Mesodermal cell (in vitro differentiated cells): ENCODE measurements around the gene NKD2. TPM values are rescaled to one million over a fixed set of nuclear protein-coding genes. Genes with fewer than 3 reads are reported as not detected.
A peak's percentile ranks its signal among the peaks of the same experiment; 100 is the strongest.

Source experiments
- H3K27ac ChIP-seq: 2 replicates; pipeline ENCODE4 v1.7.0; 2013; ENCODE audit warnings: mild to moderate bottlenecking, low read depth, low read length, moderate library complexity; ENCODE audit not compliant: severe bottlenecking
- H3K36me3 ChIP-seq: 2 replicates; pipeline ENCODE4 v1.7.1; 2013; ENCODE audit warnings: mild to moderate bottlenecking, low read length, moderate library complexity; ENCODE audit not compliant: control insufficient read depth, insufficient read depth
- H3K4me1 ChIP-seq: one replicate; pipeline ENCODE4 v1.7.1; 2013; ENCODE audit warnings: mild to moderate bottlenecking, low read length; ENCODE audit not compliant: insufficient read depth, control insufficient read depth, poor library complexity, severe bottlenecking
- H3K4me3 ChIP-seq: 2 replicates; pipeline ENCODE4 v1.7.0; 2013; ENCODE audit warnings: low read length, control low read depth, mild to moderate bottlenecking; ENCODE audit not compliant: insufficient read depth, poor library complexity, severe bottlenecking; ENCODE audit errors: extremely low read depth
- H3K9me3 ChIP-seq: 2 replicates; pipeline ENCODE4 v1.7.1; 2013; ENCODE audit warnings: mild to moderate bottlenecking, low read length, moderate library complexity; ENCODE audit not compliant: control insufficient read depth
- WGBS, 2 experiments: methylation state at CpG; one replicate each; pipeline ENCODE4 v1.1.5; 2013; ENCODE audit warnings: missing lambda C conversion rate in 2 of 2; ENCODE audit not compliant: insufficient coverage in 2 of 2; 5-methylcytosine and 5-hydroxymethylcytosine counted together
- polyA plus RNA-seq, 2 experiments: library from polyadenylated mRNA; stranded (reverse); fragments of 50-300 nt; gene quantifications; one replicate each; pipeline ENCODE4 v1.2.3, GENCODE V29; 2013

Gene NKD2, protein sequence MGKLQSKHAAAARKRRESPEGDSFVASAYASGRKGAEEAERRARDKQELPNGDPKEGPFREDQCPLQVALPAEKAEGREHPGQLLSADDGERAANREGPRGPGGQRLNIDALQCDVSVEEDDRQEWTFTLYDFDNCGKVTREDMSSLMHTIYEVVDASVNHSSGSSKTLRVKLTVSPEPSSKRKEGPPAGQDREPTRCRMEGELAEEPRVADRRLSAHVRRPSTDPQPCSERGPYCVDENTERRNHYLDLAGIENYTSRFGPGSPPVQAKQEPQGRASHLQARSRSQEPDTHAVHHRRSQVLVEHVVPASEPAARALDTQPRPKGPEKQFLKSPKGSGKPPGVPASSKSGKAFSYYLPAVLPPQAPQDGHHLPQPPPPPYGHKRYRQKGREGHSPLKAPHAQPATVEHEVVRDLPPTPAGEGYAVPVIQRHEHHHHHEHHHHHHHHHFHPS
- 8.9 TPM for polyA plus RNA-seq (2013, experiment 1 of 2)
- 6.9 TPM for polyA plus RNA-seq (2013, experiment 2 of 2)

DNA sequence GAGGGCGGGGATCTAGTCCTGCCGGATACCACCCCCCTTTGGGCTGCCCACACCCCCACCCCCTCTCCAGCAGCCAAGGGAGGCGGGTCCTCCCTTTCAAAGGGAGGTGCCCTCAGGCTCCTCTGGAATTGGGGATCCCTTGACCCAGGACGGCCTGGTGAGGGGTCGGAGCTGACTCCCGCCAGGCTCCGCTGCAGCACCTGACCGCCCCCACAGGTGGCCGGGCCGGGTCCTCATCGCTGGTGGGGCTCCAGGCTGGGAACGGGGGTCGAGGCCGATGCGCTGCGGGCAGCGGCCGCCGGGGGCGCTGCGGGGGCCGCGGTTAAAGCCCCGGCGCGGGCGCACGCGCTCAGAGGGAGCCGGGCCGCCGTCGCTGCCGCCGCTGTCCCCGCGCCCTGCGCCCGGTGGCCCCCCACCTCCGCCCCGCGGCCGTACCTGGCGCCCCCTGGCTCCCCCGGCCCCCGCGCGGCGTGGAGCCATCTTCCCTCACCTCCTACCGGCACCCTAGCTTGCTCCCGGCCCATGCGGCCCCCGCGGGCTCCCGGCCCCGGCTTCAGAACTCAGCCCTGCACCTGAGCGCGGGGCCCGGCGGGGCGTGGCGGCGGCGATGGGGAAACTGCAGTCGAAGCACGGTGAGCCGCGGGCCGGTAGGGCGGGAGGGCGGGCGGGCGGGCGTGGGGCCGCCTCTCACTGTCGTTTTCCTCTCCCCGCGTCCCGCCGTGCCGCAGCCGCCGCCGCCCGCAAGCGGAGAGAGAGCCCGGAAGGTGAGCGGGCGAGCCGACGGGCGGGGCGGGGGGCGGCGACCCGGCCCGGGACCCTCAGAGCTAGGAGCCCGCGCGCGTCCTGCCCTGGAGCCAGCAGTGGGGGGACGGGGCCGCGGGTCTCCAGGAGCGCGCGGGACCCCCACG, at the start of gene NKD2:
NKD2 (plus strand) TSS at position 352 of the 908 bp plus-strand sequence; CDS start at position 608, 256 bp downstream.
- WGBS, 2 experiments = 3 to 5% methylated on average over 47 to 51 of the region's 108 CpGs
- Histone ChIP-seq H3K36me3 (no peaks in the 10 kb centered on the region), H3K4me1 (peaks cover 3% of the 10 kb centered on the region), H3K9me3 (no peaks in the 10 kb centered on the region), H3K4me3 (peak within 1 kb of the TSS; percentile 32), H3K27ac (no peak within 1 kb of the TSS)

DNA sequence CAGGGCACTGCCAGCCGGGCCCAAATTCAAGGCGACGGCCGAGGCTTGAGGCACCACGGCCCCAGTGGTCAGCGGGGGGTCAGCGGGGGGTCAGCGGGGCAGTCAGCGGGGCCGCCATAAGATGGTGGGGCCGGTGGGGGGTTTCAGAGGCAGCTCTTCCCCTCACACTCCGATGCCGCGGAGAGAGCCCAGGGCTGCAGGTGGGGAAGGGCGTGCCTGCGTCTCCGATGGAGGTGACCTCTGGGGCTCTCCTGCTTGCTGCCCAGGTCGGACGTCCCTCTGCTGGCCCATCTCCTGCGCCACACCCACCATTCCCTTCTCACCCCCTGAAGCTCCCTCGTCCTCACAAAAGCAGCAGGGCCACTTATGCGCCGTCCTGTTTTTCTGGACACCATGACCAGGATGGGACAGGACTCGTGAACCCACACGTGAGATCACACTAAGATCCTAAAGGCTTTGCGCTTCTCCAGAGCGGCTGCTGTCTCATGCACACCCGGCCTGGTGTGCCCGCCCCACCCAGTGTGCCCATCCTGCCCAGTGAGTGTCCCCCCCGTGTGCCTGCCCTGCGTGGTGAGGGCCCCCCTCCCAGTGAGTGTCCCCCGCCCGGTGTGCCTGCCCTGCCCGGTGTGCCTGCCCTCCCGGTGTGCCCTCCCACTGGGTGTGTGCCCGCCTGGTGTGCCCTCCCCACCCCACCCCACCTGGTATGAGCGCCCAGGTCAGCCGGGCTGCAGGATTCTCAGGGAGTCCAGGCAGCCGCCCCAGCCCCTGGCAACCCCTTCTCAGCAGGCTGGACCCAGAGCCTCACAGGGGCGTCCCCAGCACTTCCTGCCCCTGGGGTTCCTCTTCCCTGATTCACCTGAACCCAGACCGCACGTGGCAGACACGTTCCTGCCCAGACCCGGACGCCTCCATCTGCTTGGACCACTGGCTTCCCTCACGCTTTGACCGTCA, 48.7 kb upstream of the NKD2 start:
- Histone ChIP-seq H3K4me3 (no peak overlapping the region), H3K4me1 (peaks cover 55% of the 10 kb centered on the region), H3K36me3 (no peaks in the 10 kb centered on the region), H3K9me3 (no peaks in the 10 kb centered on the region), H3K27ac (no peak overlapping the region)
- WGBS, 2 experiments = 92 to 97% methylated on average over 23 to 33 of the region's 47 CpGs

DNA sequence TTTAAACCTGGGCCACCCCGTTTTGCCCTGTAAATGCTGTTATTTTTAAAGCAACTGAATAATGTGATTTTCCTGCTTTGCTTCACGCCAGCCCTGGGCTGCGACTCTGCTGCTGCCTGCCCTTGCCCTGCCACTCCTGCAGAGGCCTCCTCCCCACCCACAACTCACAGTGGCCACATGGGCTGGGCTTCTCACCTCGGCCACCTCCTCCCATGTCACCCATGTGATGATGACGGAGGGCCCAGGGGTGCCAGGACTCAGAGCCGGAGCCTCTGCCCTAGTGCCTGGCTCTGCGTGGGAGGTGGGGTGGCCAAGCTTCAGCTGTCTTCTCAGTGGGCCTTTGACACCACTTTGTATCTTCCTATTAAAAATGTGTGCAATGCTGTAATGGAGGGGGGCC, 48.1 kb upstream of the NKD2 start:
- H3K36me3 ChIP-seq = no peaks in the 10 kb centered on the region
- 87 to 94% methylated on average over 2 to 5 of the region's 7 CpGs for WGBS, 2 experiments
- peaks cover 55% of the 10 kb centered on the region for H3K4me1 ChIP-seq

DNA sequence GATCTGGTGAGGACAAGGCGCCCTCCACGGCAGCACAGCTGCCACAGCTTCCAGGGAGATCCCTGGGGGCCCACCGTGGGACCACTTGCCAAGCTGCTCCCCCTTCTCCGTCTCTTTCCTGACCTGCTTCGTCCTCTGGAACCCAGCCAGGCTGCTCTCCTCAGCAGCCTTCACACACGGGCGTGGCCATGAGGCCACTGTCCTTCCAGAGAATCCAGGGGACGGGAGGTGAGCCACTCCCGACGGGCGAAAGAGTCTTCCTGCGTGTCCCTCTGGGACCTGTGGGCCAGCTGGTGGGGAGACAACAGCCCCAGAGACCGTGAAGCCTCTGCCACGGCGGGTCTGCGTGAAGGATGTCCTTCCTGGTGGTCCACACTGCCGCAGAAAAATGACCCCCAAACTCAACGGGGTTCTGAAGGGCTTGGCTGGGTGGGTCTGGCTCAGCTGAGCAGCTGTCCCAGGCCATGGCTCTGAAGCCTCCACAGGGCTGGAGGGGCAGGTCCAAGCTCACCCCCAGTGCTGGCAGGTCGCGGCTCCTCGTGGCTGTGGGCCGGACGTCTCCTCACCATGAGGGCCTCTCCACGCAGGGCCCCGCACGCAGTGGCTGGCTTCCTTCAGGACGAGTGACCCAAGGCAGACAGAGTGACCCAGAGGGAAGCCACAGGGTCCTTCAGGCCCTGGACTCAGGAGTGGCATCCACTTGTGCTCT, 47.4 kb upstream of the NKD2 start:
- Histone ChIP-seq H3K36me3 (no peaks in the 10 kb centered on the region), H3K27ac (no peak overlapping the region), H3K4me1 (peaks cover 49% of the 10 kb centered on the region), H3K9me3 (no peaks in the 10 kb centered on the region), H3K4me3 (no peak overlapping the region)
- 93 to 95% methylated on average over 22 to 26 of the region's 27 CpGs for WGBS, 2 experiments

More for the DNA sequence above, 48.1 kb upstream of the NKD2 start:
- H3K4me3 ChIP-seq = no peak overlapping the region
- no peak overlapping the region for H3K27ac ChIP-seq
- H3K9me3 ChIP-seq = no peaks in the 10 kb centered on the region

DNA sequence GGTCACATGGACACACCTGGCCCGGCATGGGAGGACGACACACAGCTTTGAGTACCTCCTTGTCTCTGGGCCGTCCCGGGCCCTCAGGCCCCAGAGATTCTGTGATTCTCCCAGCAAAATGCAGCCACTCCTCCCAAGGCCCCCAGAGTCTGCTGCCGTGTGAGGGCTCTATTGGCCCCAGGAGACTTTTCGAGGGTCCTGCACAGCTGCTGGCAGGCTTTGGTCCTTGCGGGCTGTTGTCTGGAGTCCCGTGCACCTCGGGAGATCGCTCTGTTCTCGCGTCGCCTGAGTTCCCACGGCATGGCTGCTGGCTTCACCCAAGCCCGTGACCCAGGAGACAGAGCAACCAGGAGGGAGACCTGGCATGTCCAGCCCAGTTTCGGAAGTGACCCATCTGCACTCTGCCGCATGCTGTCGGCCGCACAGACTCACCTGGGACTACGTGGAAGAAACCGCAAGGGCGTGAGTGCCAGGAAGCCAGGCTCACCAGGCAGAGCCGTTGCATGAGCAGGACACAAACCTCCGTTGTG, 46.8 kb upstream of the NKD2 start:
- H3K9me3 ChIP-seq = no peaks in the 10 kb centered on the region
- H3K27ac ChIP-seq = no peak overlapping the region
- H3K36me3 ChIP-seq = no peaks in the 10 kb centered on the region
- WGBS, 2 experiments = 91 to 94% methylated on average over 24 of the region's 24 CpGs
- no peak overlapping the region for H3K4me3 ChIP-seq
- H3K4me1 ChIP-seq = peaks cover 43% of the 10 kb centered on the region

DNA sequence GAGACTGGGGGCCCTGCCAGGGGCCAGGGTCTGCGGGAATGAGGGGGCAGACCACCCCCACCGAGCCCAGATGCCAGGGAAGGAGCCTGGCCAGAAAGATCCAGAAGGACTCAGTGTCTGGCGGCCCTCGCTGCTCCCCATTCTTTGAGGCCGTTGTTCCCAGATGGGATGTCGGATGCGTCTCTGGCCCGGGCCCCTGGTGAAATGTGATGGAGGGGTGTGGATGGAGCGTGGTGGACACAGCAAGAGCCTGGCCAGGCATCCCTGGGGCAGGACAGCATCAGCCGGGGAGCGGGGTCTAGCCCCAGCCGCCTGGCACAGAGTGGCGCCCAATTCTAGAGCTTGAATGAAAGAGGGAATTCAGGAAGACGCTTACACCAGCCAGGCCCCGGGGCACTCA, 46.2 kb upstream of the NKD2 start:
- Histone ChIP-seq H3K4me3 (no peak overlapping the region), H3K4me1 (peaks cover 37% of the 10 kb centered on the region), H3K9me3 (no peaks in the 10 kb centered on the region), H3K36me3 (no peaks in the 10 kb centered on the region), H3K27ac (no peak overlapping the region)
- WGBS, 2 experiments = 94 to 99% methylated on average over 13 to 14 of the region's 15 CpGs

DNA sequence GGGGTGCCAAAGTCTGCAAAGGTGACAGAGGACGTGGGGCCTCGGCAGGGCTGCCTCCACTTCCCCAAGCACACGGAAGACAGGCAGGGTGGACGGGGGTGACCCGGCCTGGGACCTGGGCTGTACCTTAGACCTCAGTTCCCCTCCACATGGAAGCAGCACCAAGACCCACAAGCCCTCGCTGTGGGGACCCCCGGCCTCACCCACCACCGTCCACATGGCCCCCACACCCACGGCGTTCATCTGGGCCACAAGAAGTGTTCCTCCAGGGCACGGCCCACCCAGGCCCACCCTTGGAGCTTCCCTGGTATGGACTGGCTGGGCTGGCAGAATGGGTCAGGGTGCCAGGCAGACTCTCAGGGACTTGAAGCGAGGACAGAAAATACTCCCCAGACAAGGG, 45.8 kb upstream of the NKD2 start:
- Histone ChIP-seq H3K27ac (no peak overlapping the region), H3K4me3 (no peak overlapping the region)

DNA sequence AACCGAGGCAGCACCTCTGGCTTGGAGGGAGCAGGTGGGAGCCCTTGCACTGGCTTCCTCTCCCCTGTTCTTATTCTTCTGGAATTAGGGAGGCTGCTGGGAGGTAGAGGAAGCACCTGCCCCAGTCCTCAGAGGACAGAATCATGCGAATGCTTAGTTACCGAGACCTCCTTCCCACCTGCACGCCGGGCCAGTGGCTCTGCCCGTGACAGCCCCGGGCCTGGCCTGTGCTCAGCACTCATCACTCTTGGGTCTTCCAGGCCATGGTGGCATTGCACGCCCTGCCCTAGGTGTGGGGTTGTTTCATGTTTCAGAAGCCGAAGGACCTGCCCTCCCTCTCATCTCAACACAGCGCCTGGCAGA, 45.3 kb upstream of the NKD2 start:
- WGBS, 2 experiments = 94 to 100% methylated on average over 1 to 8 of the region's 10 CpGs
- H3K27ac ChIP-seq = no peak overlapping the region
- H3K9me3 ChIP-seq = no peaks in the 10 kb centered on the region
- peaks cover 29% of the 10 kb centered on the region for H3K4me1 ChIP-seq
- H3K36me3 ChIP-seq = no peaks in the 10 kb centered on the region
- H3K4me3 ChIP-seq = no peak overlapping the region

More for the DNA sequence above, 45.8 kb upstream of the NKD2 start:
- Histone ChIP-seq H3K36me3 (no peaks in the 10 kb centered on the region), H3K4me1 (peaks cover 33% of the 10 kb centered on the region), H3K9me3 (no peaks in the 10 kb centered on the region)
- 88 to 95% methylated on average over 9 to 12 of the region's 12 CpGs for WGBS, 2 experiments

DNA sequence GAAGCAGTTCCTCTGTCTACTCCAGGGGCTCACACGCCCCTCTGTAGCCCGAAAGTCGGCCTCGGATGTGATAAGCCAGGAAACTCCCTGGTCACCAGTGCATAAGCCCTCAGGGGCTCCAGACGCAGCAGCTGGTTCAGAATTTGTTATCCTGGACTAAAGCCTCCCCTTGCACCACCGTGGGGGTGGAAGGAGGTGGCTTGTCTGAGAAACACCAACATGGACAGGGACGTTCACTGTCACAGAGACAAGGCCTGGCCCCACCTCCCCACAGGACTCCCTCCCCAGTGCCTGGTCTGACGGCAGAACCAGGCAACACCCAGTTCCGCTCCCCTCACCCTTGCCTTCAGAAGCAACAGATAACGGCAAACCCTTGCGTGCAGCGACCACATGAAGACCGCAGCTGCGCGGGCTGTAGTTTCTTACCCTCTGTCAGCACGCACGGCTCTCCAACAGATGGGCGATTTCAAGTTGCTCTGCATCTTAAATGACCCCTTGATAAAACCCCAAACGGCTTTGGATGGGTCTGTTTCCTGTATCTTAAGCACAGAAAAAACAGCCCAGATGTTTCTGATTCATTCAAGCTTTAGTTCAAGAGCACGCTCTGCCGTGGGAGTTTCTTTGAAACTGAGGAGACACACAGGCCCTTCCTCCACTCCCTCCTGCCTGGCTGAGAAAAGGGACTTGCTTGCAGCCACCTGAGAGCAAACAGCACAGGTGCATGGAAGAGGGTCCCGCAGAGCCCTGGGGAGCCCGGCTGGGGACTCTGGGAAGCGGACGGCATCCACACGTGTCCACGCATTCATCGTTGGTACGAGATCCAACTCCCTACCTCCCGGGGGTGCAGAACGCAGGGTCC, 44.7 kb upstream of the NKD2 start:
- Histone ChIP-seq H3K4me3 (no peak overlapping the region), H3K9me3 (no peaks in the 10 kb centered on the region), H3K27ac (peak overlapping the region; percentile 45), H3K4me1 (peaks cover 24% of the 10 kb centered on the region), H3K36me3 (no peaks in the 10 kb centered on the region)
- 87 to 94% methylated on average over 26 to 27 of the region's 31 CpGs for WGBS, 2 experiments
